HCT116 (cell line): ENCODE data around the gene SOST. TPM values are rescaled to one million over a fixed set of nuclear protein-coding genes. Genes with fewer than 3 reads are reported as not detected.

ENCODE experiments used
- ATAC-seq: fragments of 200-7000 bp; cut with Tn5 transposase; 2 replicates; pipeline ENCODE4 v1.9.1; 2020; ENCODE audit warnings: mild to moderate bottlenecking, moderate library complexity
- BruUV-seq: library from RNA; stranded (reverse); fragments of 400-500 nt; replicated peaks from 2 replicates; lab custom pipeline; 2021; lab: Mats Ljungman, UMichigan
- CTCF ChIA-PET: fragments of 300-600 bp; sonication (Branson Sonifier 250); formaldehyde crosslinking; loops from one replicate; lab custom pipeline; 2021; ENCODE audit warnings: antibody characterized with exemption; lab: Charles Lee
- POLR2A ChIA-PET: fragments of 300-600, 350-600 bp; sonication (Branson Sonifier 250); formaldehyde crosslinking; loops from one replicate; lab custom pipeline; 2021; ENCODE audit warnings: antibody characterized with exemption; lab: Charles Lee
- RAD21 ChIA-PET, 2 experiments: fragments of 300-600 bp; sonication (Branson Sonifier 250); formaldehyde crosslinking; loops; one replicate each; lab custom pipeline; 2023; ENCODE audit warnings: low total read pairs in 2 of 2; ENCODE audit not compliant: uncharacterized antibody in 2 of 2, unreplicated experiment in 2 of 2, low non-redundant PET in 1 of 2; lab: Charles Lee
- DNase-seq: peaks from one replicate; pipeline ENCODE4 v3.0.0-alpha.2; 2010; ENCODE audit warnings: low read depth, low spot score
- H2AFZ ChIP-seq: fragments of 200-600 bp; shearing (Covaris generic), sonication (generic); 2 replicates; pipeline ENCODE4 v1.6.1; 2017; ENCODE audit warnings: low read depth, mixed run types, mixed read lengths, antibody characterized with exemption, low read length; ENCODE audit not compliant: poor library complexity, severe bottlenecking
- H3K27ac ChIP-seq: 2 replicates; pipeline ENCODE4 v1.5.1; 2012; ENCODE audit warnings: low read depth, low read length
- H3K27me3 ChIP-seq: fragments of 200-600 bp; sonication (generic); 2 replicates; pipeline ENCODE4 v1.6.1; 2016; ENCODE audit warnings: mixed run types, low read length, mixed read lengths; ENCODE audit not compliant: insufficient read depth
- H3K36me3 ChIP-seq, 2 experiments: fragments of 200-500 bp in 1 of 2; fragments of 200-600 bp in 1 of 2; sonication (Bioruptor generic) in 1 of 2; sonication (generic) in 1 of 2; 2 replicates each; pipeline versions ENCODE4 v1.5.1 to v1.6.1; 2014 to 2016; ENCODE audit warnings: low read length in 2 of 2, inconsistent platforms in 1 of 2, mixed read lengths in 1 of 2, mixed run types in 1 of 2; ENCODE audit not compliant: insufficient read depth in 2 of 2, control insufficient read depth in 1 of 2
- H3K4me1 ChIP-seq, 2 experiments: fragments of 200-600 bp in 1 of 2; sonication (generic) in 1 of 2; 2 replicates each; pipeline versions ENCODE4 v1.5.1 to v1.6.1; 2012 to 2017; ENCODE audit warnings: low read length in 2 of 2, inconsistent platforms in 1 of 2, mild to moderate bottlenecking in 1 of 2, mixed read lengths in 1 of 2, mixed run types in 1 of 2, moderate library complexity in 1 of 2; ENCODE audit not compliant: insufficient read depth in 2 of 2, control insufficient read depth in 1 of 2
- H3K4me2 ChIP-seq: fragments of 200-600 bp; sonication (generic); 2 replicates; pipeline ENCODE4 v1.6.1; 2017; ENCODE audit warnings: mixed run types, low read length, mixed read lengths
- H3K4me3 ChIP-seq, 2 experiments: fragments of 200-600 bp in 1 of 2; sonication (generic) in 1 of 2; replicated peaks in 1 of 2; 2 replicates each; pipeline ENCODE4 v1.5.1; 2011 to 2016; ENCODE audit warnings: low read length in 2 of 2, control low read depth in 1 of 2, low read depth in 1 of 2, mild to moderate bottlenecking in 1 of 2, mixed read lengths in 1 of 2, mixed run types in 1 of 2
- H3K79me2 ChIP-seq: fragments of 200-600 bp; sonication (generic); 2 replicates; pipeline ENCODE4 v1.6.1; 2017; ENCODE audit warnings: mild to moderate bottlenecking, mixed run types, low read length, moderate library complexity, mixed read lengths; ENCODE audit not compliant: insufficient read depth
- H3K9ac ChIP-seq: fragments of 200-600 bp; sonication (generic); 2 replicates; pipeline ENCODE4 v1.6.1; 2016; ENCODE audit warnings: low read length, mixed read lengths
- H3K9me2 ChIP-seq: fragments of 200-600 bp; sonication (generic), shearing (Covaris generic); 2 replicates; pipeline ENCODE4 v1.6.1; 2017; ENCODE audit warnings: mixed run types, mild to moderate bottlenecking, moderate library complexity; ENCODE audit not compliant: insufficient read depth
- H3K9me3 ChIP-seq, 2 experiments: fragments of 200-500 bp in 1 of 2; fragments of 200-600 bp in 1 of 2; sonication (Bioruptor generic) in 1 of 2; sonication (generic) in 1 of 2; 2 replicates each; pipeline ENCODE4 v1.6.1; 2014 to 2017; ENCODE audit warnings: low read length in 2 of 2, mixed read lengths in 2 of 2, inconsistent platforms in 1 of 2, low read depth in 1 of 2, mild to moderate bottlenecking in 1 of 2, mixed run types in 1 of 2, moderate library complexity in 1 of 2; ENCODE audit not compliant: control insufficient read depth in 1 of 2, insufficient read depth in 1 of 2
- H4K20me1 ChIP-seq: fragments of 200-600 bp; sonication (generic), shearing (Covaris generic); 2 replicates; pipeline ENCODE4 v1.6.1; 2017; ENCODE audit warnings: mixed run types, mild to moderate bottlenecking, moderate library complexity; ENCODE audit not compliant: insufficient read depth
- CBX3 ChIP-seq: IDR thresholded peaks from 2 replicates; pipeline ENCODE4 v1.6.1; 2012; ENCODE audit warnings: low read depth
- CEBPB ChIP-seq: IDR thresholded peaks from 2 replicates; pipeline ENCODE4 v1.6.1; 2012; ENCODE audit warnings: low read depth
- CTCF ChIP-seq, 3 experiments: fragments of 200-600 bp in 1 of 3; sonication (generic) in 1 of 3; IDR thresholded peaks in 2 of 3; conservative IDR thresholded peaks in 1 of 3; 2 replicates each; pipeline ENCODE4 v1.5.1; 2012 to 2017; ENCODE audit warnings: low read depth in 2 of 3, low read length in 2 of 3, antibody characterized with exemption in 1 of 3, borderline replicate concordance in 1 of 3, control low read depth in 1 of 3, mild to moderate bottlenecking in 1 of 3, mixed read lengths in 1 of 3, mixed run types in 1 of 3, moderate library complexity in 1 of 3; ENCODE audit not compliant: insufficient read depth in 1 of 3
- EGR1 ChIP-seq: IDR thresholded peaks from 2 replicates; pipeline ENCODE4 v1.6.1; 2012; ENCODE audit warnings: low read depth
- ELF1 ChIP-seq: IDR thresholded peaks from 2 replicates; pipeline ENCODE4 v1.6.1; 2012; ENCODE audit warnings: low read depth, borderline replicate concordance
- FOSL1 ChIP-seq: IDR thresholded peaks from 2 replicates; pipeline ENCODE4 v1.6.1; 2012; ENCODE audit warnings: low read depth
- MAX ChIP-seq: IDR thresholded peaks from 2 replicates; pipeline ENCODE4 v1.6.1; 2012
- POLR2A ChIP-seq: IDR thresholded peaks from 2 replicates; pipeline ENCODE4 v1.7.0; 2011; ENCODE audit warnings: borderline replicate concordance; ENCODE audit not compliant: insufficient read depth, insufficient read length; ENCODE audit errors: extremely low read depth
- RAD21 ChIP-seq: IDR thresholded peaks from 2 replicates; pipeline ENCODE4 v1.6.1; 2012; ENCODE audit warnings: low read depth, mild to moderate bottlenecking
- REST ChIP-seq: IDR thresholded peaks from 2 replicates; pipeline ENCODE4 v1.6.1; 2012; ENCODE audit warnings: low read depth
- SRF ChIP-seq: IDR thresholded peaks from 2 replicates; pipeline ENCODE4 v1.6.1; 2012; ENCODE audit warnings: low read depth
- intact Hi-C: fragments of 100-400 bp; cut with micrococcal nuclease; formaldehyde crosslinking; loops from 2 replicates; pipeline ENCODE4 v1.10.0; 2022
- total RNA-seq: library from RNA; stranded (reverse); gene quantifications from one replicate; pipeline ENCODE4 v1.2.1, GENCODE V29; 2021; ENCODE audit not compliant: unreplicated experiment

Gene SOST
- total RNA-seq, 1 experiment from 2014 or later = not detected

GRCh38 chr17:43808076-43808475, 49.5 kb upstream of the SOST start:
- Histone ChIP-seq H3K9ac (no peak overlapping the region), H3K79me2 (no peaks in the 10 kb centered on the region), H3K4me2 (no peak overlapping the region), H2AFZ (no peak overlapping the region), H3K4me1 (no peaks in the 10 kb centered on the region), H3K9me2 (no peaks in the 10 kb centered on the region), H3K9me3 (no peaks in the 10 kb centered on the region), H3K36me3 (peaks cover 2 to 23% of the 10 kb centered on the region in 2 experiments; a peak in 2 of 4 replicates), H3K27ac (no peak overlapping the region), H4K20me1 (no peaks in the 10 kb centered on the region), H3K27me3 (no peaks in the 10 kb centered on the region), H3K4me3 (no peak overlapping the region)
- ATAC-seq = no peak
- ChIA-PET RAD21 (no interaction called here), CTCF (no interaction called here), POLR2A (no interaction called here)
- no peak for TF ChIP-seq FOSL1
- TF ChIP-seq RAD21 = no peak
- TF ChIP-seq EGR1 = no peak
- DNase-seq = no peak
- no TSS peak for BruUV-seq
- intact Hi-C loops = no loop called here

DNA sequence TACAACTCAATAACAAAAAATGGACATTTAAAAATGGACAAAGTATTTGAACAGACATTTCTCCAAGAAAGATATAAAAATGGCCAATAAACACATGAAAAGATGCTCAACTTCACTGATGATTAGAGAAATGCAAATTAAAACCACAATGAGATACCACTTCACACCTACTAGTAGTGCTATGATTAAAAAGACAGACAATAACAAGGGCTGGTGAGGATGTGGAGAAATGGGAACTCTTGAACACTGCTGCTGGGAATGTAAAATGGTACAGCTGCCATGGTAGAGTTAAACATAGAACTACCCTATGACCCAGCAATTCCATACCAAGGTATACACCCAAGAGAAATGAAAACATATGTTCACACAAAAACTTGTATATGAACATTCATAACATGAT, 46.5 kb upstream of the SOST start:
- no peaks in the 10 kb centered on the region for H4K20me1 ChIP-seq
- H3K9ac ChIP-seq = no peak overlapping the region
- no peak overlapping the region for H3K27ac ChIP-seq
- ChIA-PET POLR2A (no interaction called here), CTCF (no interaction called here), RAD21 (no interaction called here)
- no peak for TF ChIP-seq FOSL1
- TF ChIP-seq MAX = no peak
- no peak for TF ChIP-seq CEBPB
- TF ChIP-seq SRF = no peak
- no peak for TF ChIP-seq REST
- no peak for TF ChIP-seq POLR2A
- TF ChIP-seq ELF1 = no peak
- no peak for TF ChIP-seq CBX3
- TF ChIP-seq CTCF (IDR thresholded peaks at IDR 0.05 in 2 of 3, conservative IDR thresholded peaks at IDR 0.05 in 1 of 3; ENCODE audit: borderline replicate concordance in 1 of 3, insufficient read depth in 1 of 3, low read depth in 2 of 3, low read length in 2 of 3) = no peak
- no peaks in the 10 kb centered on the region for H3K9me3 ChIP-seq
- H3K36me3 ChIP-seq = peaks cover 2 to 29% of the 10 kb centered on the region in 2 experiments; a peak in 2 of 4 replicates
- no peaks in the 10 kb centered on the region for H3K4me1 ChIP-seq
- no peak overlapping the region for H3K4me3 ChIP-seq
- ATAC-seq = no peak
- DNase-seq = no peak
- H3K9me2 ChIP-seq = no peaks in the 10 kb centered on the region
- no peak overlapping the region for H3K4me2 ChIP-seq
- H3K27me3 ChIP-seq = no peaks in the 10 kb centered on the region
- no TSS peak for BruUV-seq
- intact Hi-C loops = no loop called here
- H2AFZ ChIP-seq = no peak overlapping the region
- H3K79me2 ChIP-seq = no peaks in the 10 kb centered on the region
